ENCODE data around the gene SLC39A11.
"Not testable (repeated sequence)": the region's sequence is repeated elsewhere in the genome, so short reads cannot be mapped to it uniquely, and the experiment has no call there.

SLC39A11 gene

GRCh38 chr17:72862276-72862999 is 230.1 kb downstream of the SLC39A11 start:
- no peak for DNase-seq

DNA sequence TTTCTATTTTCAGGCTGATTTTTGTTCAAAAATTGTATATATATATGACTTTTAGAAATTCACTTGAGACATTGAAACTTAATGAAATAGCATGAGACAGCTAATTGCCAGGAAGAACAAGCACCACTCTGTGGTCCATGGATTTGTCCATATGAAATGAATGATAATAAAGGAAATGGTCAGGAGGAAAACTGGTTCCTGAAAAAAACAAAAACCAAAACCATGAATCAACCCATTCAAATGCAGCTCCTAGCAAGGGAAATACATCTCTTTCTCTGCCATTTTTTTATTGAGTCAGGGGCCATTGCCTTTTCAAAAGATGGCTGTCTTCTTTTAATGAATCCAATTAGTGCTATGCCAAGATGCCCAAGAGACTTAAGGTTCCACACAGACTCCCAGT is 230.7 kb downstream of the SLC39A11 start:
- DNase-seq, result no peak

GRCh38 chr17:72860778-72861177 is 231.7 kb downstream of the SLC39A11 start:
- DNase-seq, result no peak

DNA sequence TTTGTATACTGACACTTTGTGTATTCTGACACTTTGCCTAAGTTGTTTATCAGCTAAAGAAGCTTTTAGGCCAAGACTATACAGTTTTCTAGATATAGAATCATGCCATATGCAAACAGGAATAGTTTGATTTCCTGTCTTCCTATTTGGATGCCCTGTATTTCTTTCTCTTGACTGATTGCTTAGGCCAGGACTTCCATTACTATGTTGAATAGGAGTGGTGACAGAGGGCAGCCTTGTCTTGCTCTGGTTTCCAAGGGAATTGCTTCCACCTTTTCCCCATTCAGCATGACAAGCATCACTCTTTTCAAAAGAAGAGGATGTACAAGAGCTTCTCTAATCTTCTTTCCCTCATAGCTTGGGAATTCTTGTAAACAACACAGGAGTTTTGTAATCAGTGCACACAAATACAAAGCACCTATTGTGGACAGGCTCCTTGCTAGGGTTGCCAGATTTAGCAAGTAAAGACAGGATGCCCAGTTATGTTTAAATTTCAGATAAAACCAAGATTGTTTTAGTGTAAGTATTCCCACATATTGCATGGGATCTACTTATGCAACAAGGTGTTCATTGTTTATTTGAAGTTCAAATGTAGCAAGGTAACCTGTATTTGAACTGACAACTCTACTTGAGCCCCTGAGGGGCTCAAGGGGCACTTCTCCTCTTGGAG is 233.5 kb downstream of the SLC39A11 start:
- DNase-seq, result no peak

DNA sequence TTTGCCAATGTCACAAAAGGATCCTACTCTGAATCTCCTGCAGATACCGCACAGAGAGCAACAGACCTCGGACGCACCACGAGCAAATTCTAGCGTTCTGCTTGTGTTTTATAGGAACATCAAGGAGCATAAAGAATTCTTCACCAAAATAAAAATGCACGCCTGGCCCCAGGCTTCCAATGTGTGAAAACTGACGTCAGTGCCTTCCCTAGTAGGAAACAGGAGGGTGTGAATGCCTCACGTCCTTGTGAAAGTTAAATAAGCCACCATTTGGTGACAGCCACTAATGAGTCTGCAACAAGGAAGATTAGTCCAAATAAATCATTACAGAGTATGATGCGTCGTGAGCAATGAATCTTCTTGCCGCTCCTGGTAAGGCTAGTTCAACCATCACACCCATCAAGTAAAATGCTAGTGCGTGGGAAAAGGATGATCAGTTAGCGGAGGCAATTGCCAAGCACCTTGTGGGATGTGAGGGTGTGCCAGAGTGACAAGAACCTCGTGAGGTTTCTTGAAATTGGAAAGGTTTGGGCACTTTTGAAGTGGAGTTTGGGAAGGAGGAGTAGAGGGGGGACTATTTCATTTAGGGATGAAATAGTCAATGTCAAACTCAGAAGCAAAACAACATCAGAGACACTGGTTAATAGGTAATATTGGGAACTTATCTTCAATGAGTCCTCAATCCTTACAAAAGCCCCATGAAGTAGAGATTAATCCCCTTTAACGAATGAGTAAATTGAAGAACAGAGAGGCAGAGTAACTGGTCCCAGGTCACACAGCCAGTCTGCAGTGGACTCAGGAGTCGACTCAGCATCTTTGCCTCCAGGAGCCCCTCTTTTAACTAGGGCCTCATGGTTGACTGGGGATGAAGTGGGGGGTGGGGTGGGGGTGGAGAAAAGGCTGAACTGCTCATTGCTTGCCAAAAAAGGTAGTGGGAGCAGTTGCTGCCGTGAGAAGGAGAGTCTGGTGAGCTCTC is 238.8 kb downstream of the SLC39A11 start:
- DNase-seq, result no peak

DNA sequence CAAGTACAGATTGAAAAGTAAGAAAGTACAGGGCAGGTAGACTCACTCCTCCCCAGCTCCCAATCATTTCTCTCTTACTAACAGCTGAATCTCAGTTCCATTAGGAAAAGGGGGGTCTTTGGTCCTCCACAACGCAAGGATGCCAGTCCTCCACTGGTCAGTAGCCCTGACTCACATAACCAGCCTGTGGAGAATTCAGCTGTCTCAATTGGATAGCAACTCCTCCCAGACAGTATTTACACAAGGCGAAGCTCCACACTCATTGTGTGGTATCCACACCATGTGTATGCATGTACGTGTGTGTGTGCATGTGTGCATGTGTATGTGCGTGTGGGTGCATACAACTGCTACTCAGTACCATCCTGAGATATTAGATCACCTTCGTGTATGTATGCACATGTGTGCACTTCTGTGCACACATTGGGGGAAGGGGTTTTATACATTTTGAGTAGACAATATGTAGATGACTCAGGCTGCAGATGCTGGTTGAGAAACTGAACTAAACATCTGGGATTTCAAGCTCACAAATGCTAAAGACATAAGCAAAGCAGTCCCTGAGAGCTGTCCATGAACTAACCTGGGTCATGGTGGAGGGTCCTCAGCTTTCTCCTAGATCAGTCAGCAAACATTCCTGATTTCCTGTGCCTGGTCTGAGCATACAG is 240.1 kb downstream of the SLC39A11 start:
- DNase-seq, result no peak

DNA sequence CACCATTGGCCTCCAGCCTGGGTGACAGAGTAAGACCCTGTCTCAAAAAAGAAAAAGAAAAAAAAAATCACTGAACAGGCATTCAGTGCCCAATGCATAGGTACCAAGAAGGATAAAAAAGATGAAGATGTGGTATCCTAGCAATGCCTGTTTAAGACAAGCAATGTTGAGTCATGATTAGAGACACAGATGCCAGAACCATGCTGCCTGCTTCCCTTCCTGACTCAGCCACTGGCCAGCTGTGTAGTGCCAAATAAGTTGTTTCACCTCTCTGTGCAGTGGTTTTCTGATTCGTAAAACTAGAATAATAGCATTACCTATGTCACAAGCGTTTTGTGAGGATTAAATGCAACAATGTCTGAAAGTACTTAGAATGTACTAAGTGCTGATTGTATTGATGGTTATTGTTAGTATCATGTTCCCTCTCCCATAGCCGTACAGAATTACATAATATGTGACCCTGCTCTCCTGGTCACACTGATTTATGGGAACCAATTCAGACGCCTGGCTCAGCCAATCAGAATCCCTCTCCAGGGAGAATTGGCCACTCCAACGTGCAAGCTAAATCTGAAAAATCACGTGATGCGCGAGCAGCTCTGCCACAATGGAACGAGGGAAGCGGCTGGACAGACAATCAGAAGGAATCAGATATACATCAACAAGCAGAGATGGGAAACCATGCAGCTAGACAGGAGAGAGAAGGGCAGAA is 241.9 kb downstream of the SLC39A11 start:
- DNase-seq, result no peak

DNA sequence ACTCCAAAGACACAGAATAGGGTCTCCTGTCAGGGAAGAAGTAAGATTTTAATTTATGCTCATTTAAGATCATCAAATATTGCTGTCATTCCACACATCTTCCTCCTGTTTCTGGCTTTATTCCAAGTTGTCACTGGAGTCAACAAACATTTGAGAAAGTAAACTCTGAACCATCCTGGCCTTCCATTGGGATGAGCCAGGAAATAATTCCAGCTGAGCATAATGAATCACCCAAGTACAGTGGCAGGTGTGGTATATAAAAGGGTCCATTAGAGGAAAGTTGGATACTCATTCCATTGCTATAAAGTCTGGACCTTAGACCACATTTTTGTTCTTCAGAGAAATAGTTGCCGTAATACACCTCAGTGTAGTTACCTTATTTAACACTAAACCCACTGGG is 246.1 kb downstream of the SLC39A11 start:
- DNase-seq, result no peak

GRCh38 chr17:72843591-72843990 is 248.9 kb downstream of the SLC39A11 start:
- no peak for DNase-seq

DNA sequence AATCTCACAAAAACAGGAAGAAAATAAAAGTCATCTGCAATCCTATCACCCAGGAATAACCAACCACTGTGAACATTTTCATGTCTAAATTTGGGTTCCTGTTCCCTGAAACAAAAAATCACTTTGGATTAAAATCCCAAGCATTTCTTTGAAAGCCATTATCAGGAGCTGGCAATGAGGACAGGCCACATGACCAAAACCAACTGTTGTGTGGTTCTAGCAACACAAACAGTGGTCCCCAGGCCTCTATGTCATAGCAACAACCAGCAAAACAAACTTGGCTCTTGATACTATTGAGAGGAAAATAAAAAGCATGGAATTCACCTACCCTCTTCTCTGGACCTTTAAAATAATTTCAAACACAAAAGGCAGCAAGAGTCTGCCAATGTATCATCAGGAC is 252.5 kb downstream of the SLC39A11 start:
- DNase-seq, result no peak

DNA sequence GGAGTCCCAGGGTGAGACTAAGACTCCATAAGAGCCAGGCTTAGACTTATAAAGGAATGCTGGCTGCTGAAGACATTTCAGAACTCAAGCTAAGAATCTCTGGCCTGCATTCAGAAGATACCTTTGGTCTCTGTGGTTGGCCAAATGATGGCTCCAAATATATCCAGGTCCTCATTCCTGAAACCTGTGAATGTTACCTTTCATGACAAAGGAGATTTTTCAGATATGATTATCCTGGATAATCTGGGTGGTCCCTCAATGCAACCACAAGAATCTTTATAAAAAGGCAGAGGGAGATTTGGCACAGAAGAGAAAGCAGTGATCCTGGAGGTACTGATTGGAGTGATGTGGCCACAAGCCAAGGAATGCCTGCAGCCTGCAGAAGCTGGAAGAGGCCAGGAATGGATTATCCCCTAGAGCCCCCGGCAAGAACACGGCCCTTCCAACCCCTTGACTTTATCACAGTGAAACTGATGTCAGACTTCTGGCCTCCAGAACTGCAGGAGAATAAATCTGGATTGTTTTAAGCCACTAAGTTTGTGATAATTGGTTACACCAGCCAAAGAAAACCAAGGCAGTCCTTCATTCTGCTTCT is 253.3 kb downstream of the SLC39A11 start:
- no peak for DNase-seq

- DNase-seq, result no peak
Measured at GRCh38 chr17:72838581-72838980, 253.9 kb downstream of the SLC39A11 start.

DNA sequence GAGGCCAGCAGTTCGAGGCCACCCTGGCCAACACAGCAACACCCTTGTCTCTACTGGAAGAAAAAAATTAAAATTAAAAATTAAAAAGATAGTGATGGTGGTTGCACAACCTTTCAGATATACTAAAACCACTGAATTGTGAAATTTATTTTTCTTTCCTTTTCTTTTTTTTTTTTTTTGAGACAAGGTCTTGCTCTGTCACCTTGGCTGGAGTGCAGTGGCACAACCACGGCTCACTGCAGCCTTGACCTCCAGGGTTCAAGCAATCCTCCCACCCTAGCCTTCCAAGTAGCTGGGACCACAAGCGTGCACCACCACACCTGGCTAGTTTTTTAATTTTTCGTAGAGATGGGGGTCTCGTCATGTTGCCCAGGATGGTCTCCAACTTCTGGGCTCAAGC is 254.4 kb downstream of the SLC39A11 start:
- no peak for DNase-seq

DNA sequence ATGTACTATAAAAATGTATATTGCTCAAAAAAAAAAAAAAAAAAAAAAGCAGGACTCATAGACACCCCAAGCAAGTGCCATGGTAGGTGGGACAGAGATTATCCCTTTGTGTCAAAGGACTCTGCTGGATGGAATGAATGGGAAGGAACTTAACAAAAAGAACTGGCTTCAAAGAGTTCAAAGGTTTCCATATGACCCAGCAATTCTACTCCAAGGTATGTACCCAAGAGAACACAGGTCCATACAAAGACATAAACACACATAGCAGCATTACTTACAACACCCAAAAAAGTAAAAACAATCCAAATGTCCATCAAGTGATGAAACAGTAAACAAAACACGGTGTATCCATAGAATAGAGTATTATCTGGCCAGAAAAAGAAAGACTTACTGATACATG is 255.2 kb downstream of the SLC39A11 start:
- no peak for DNase-seq

DNA sequence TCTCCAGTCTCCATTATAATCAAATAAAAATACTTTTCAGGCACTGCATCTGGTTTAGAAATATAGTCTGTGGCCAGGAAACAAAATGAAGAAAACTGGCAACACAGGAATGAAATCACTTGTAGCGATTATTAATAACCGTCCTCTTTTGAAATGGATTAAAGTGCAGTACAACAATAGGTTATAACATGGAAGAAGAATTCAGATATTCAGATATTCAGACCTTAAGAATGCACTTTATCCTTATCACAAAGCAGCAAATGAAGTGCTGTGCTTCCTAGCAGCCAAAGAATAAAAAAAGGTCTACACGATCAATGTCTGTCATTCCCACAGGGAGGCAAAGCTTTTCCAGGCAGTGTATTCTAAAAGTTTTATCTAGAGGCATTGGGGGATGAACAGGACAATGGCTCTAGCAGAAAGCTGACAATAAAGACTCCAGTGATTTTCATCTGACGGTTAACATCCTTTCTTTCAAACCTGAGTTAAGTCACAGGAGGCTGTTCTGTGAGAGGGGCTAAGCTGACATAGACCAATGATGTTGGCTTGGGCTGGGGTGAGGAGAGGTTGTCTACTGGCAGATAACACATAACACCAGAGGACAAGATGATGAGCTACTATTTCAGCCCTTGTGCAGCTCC is 259.2 kb downstream of the SLC39A11 start:
- DNase-seq, result no peak

DNA sequence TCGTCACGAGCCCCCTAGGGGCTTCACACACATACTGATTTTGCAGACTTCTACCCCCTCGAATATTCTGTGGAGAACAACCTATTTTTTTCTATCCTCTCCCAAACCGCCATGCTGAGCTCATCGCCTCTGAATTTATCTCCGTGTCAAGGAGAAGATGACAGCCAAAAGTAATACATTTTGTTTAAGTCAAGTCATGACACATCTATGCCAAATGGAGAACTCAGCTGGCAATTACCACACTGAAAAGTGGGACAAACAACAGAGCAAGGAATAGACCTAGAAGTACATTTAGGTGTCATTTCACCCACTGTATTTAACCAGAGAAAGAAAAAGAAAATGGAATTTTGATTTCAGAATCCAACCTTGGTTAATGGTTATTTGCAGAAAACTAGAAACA is 260.2 kb downstream of the SLC39A11 start:
- DNase-seq, result no peak

GRCh38 chr17:72829883-72830282 is 262.6 kb downstream of the SLC39A11 start:
- DNase-seq, result no peak

- DNase-seq, result no peak
Measured at GRCh38 chr17:72826602-72827001, 265.9 kb downstream of the SLC39A11 start.

DNA sequence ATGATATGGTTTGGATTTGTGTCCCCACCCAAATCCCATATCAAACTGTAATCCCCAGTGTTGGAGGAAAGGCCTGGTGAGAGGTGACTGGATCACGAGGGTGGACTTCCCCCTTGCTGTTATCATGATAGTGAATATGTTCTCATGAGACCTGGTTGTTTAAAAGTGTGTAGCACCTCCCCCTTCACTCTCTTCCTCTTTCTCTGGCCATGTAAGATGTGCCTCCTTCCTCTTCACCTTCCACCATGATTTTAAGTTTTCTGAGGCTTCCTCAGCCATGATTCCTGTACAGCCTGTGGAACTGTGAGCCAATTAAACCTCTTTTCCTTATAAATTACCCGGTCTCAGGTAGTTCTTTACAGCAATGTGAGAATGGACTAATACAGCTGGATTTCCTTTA is 266.4 kb downstream of the SLC39A11 start:
- DNase-seq, result not testable (repeated sequence)

GRCh38 chr17:72825218-72825617 is 267.3 kb downstream of the SLC39A11 start:
- no peak for DNase-seq

DNA sequence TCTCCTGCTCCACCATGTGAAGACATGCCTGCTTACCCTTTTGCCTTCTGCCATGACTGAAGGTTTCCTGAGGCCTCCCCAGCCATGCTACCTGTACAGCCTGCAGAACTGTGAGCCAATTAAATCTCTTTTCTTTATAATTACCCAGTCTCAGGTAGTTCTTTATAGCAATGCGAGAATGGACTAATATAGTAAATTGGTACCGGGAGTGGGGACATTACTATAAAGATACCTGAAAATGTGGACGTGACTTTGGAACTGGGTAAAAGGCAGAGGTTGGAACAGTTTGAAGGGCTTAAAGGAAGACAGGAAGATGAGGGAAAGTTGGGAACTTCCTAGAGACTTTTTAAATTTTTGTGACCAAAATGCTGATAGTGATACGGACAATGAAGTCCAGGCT is 268.2 kb downstream of the SLC39A11 start:
- DNase-seq, result not testable (repeated sequence)
